HG02943 (cell line): ENCODE measurements around the gene CELF1.
"Not testable (repeated sequence)": the region's sequence is repeated elsewhere in the genome, so short reads cannot be mapped to it uniquely, and the experiment has no call there.

Experiments
- ATAC-seq: cut with Tn5 transposase; IDR thresholded peaks from one replicate; pipeline ENCODE4 v1.9.1; 2021; ENCODE audit warnings: mild to moderate bottlenecking, low read depth, moderate library complexity; ENCODE audit not compliant: unreplicated experiment

CELF1 gene

DNA sequence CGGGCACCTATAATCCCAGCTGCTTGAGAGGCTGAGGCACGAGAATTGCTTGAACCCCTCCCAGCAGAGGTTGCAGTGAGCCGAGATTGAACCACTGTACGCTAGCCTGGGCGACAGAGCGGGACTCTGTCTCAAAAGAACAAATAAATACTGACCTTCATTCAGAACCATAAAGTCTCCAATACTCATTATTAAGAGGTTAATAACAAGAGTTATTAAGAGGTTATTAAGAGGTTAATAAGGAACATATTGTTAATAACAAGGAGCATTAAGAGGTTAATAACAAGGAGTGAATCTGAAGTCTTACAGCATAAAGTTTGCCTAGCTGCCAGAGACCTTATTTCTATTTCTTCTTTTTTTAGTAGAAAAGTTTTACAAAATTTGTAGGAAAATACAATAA lies 7.6 kb downstream of the CELF1 start:
- ATAC-seq = no peak

DNA sequence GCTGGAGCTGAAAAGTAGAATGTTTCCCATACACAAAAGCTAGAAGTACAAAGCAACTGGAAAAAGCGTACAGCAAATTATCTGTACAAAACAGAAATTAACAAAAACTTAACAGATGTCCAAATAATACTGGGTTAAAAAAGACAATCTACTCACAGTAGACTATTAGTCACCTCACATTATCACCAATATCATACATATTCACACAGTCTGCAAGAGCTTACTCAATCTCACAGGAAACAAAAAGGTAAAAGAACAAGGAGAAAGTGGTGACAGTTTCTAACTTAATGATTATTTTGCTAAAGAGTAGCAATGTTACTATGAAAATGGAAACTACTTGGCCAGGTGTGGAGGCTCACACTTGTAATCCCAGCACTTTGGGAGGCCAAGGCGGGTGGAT lies 11.9 kb downstream of the CELF1 start:
- no peak for ATAC-seq

DNA sequence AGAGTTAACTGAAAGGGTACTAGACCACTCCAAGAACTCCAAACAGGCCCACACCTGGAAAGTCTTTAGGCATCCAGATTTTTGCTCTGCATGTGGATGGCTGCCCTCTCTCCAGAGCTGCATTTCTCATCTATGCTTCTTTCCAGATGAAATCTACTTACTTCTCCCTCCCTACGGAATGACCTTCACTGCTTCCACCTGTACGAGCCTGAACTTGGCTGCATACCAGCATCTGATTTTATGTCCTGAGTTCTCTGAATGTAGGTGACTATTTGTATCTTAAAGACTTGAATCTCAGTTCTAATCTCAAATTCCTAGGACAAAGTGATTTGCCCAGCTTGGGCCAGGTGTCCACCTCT lies 13.3 kb downstream of the CELF1 start:
- ATAC-seq = no peak

DNA sequence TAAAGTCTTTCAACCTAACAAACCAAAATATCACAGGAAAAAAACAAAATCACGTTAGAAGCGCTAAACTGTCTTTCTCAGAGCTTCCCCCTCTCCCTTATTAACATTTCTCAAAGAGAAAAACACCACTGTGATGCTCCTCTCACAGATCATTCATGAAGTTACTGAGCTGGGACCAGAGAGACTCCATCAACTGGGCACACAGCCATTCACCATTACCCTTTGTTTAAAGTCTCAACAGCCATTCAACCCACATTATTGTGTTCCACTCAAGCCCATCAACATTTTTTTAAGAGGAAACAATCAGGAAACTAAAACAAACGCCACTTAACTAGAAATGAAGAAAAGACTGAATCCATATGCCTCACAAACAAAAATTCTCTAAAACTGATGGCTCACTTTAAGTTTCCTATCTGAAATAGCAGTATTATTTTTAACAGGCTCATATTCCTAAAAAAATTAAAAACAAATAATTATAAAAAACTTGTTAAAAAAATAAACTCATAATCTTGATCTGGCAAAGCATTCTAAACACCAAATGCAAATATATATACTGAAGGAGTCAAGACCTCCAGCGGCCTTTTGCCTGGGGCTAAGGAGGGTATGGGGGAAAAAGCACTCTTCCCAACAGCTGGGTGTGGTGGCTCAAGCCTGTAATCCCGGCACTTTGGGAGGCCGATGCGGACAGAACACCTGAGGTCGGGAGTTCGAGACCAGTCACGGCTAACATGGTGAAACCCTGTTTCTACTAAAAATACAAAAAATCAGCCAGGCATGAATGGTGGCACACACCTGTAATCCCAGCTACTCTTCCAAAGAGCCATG lies 14.0 kb downstream of the CELF1 start:
- ATAC-seq = no peak

DNA sequence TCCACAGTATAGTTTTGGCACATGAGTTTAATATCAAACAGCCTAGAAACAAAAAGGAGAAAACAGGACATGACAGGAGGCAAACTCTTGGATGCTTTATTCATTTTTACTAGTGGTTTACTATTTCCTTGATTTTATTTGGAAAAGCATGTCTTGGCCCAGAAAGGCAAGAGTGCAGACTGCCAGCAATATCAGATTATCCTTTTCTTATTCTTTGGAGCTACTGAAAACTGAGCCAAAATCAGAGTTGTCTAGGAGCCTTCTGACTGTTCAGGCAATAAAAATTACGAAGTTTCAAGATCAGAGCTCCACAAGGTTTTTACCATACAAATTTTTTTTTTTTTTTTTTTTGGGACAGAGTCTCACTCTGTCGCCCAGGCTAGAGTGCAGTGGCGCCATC lies 16.0 kb downstream of the CELF1 start:
- ATAC-seq = no peak

DNA sequence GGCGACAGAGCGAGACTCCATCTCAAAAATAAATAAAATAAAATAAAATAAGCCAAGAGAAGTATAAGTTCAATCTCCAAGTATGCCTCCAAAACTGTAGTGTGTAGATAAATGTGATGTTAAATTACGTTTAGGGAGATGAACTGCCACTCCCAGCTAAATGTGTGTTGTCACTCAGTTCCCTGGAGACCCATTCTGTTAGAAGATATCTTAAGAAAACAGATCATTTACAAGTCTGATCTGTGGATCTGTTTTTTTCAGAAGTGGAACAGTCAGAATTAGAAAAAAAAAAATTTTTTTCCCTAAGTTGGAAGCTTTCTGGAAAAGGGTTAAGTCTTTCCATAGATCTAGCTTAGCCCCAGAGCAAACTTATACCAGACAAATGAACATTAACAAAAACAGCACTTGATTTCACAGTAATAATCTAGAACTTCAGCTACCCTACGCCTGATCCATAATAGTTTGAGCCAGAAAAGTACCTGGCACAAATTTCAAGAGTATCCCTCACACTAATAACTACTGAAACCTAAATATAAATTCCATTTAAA lies 18.2 kb downstream of the CELF1 start:
- no peak for ATAC-seq

DNA sequence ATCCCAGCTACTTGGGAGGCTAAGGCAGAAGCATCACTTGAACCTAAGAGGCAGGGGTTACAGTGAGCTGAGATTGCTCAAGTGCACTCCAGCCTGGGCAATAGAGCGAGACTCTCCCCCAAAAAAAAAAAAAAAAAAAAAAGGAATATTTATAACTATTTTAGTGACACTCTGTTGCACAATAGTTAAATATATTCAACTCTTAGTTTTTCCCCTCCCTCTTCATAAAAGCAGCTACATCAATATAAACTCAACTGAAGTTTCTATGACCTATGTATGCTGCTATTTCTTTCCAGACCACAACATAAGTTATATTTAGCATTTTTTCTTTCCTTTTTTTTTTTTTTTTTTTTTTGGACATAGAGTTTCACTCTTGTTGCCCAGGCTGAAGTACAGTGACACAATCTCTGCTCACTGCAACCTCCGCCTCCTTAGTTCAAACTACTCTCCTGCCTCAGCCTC lies 19.2 kb downstream of the CELF1 start:
- ATAC-seq = no peak

DNA sequence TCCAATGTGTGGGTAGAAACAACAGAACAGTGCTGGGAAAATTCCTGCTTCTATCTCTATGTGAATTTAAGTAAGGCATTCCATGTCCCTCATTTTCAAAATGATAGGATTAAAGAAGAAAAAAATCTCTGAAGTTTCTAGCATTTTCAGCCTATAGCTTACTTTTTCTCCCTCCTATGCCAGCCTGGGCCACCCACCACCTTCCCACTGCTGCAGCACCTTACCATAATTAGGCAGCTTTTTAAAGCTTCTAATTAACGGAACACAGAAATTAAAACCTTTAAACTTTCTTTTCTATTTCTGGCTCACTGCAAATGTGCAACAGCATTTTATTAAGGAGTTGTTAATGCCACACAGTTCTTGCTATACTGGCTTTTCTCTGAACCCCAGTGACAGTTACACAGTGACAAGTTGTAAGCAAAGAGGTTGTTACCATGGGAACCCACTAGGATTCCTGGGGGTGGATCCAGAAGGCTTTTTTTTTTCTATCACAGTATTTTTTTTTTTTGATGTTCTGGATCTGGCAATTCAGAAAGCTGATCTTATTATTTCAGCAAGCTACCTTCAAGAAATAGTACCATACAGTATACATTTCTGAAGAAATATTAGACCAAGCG lies 20.2 kb downstream of the CELF1 start:
- ATAC-seq = no peak

DNA sequence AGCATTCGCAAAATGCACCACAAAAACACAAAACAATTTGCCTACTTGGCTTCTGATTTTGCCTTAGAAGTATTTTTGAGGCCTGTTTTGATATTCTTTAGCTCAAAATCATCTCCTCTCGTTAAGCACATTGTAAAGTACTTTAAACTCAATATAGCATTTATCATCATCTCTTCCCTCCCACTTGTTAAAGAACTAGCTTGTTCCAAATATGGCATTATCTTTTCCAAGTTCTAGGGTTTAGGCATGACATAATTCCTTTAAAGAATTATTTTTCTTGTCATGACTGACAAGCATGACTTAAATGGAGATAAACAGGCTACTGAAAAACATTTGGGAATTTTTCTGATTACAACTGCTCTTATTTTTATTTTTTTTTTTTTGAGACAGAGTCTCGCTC lies 21.3 kb downstream of the CELF1 start:
- no peak for ATAC-seq

DNA sequence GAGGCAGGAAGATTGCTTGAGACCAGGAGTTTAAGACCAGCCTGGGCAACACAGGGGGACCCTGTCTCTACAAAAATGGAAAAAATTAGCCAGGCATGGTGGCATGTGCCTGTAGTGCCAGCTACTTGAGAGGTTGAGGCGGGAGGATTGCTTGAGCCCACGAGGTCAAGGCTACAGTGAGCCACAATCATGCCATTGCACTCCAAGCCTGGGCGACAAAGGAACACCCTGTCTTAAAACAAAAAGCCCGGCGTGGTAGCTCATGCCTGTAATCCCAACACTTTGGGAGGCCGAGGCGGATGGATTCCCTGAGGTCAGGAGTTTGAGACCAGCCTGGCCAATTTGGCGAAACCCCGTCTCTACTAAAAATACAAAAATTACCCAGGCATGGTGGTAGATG lies 22.2 kb downstream of the CELF1 start:
- not testable (repeated sequence) for ATAC-seq

DNA sequence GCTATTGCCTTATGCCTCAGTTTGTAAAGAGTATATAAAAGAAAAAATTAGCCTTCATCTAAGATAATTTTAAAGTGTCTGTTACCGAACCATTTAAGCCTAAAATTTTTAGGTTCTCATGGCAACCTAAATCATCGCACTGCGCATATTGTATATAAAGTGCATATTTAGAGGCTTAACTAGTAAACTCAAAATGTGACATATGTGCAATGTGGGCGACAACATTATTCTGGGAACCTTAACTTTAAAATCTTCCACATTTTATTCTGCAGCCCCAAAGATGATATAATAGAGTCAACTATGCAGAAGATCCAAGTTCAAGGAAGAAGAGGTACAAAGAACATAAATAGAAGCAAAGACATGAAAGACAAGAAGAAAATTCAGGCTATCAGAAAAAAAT lies 23.0 kb downstream of the CELF1 start:
- no peak for ATAC-seq

DNA sequence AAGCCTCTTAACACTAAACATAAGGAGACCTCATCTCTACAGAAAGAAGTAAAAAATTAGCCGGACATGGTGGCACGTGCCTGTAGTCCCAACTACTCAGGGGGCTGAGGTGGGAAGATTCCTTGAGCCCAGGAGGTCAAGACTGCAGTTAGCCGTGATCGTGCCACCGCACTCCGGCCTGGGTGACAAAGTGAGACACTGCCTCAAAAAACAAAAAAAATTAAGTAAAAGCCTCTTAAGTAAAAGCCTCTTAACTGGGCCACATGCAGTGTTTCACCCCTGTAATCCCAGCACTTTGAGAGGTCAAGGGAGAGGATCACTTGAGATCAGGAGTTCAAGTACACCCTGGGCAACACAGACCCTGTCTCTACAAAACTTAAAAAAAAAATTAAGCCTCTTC lies 25.7 kb downstream of the CELF1 start:
- no peak for ATAC-seq

DNA sequence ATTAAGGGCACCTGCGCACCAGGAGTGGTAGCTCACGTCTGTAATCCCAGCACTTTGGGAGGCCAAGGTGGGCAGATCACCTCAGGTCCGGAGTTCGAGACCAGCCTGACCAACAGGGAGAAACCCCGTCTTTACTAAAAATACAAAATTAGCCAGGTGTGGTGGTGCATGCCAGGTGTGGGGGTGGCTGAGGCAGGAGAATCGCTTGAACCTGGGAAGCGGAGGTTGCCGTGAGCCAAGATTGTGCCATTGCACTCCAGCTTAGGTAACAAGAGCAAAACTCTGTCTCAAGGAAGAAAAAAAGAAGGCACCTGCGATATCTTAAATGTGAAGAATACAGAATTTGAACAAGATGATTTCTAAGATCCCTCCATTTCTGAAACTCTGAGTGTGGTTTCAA lies 26.9 kb downstream of the CELF1 start:
- ATAC-seq = not testable (repeated sequence)

DNA sequence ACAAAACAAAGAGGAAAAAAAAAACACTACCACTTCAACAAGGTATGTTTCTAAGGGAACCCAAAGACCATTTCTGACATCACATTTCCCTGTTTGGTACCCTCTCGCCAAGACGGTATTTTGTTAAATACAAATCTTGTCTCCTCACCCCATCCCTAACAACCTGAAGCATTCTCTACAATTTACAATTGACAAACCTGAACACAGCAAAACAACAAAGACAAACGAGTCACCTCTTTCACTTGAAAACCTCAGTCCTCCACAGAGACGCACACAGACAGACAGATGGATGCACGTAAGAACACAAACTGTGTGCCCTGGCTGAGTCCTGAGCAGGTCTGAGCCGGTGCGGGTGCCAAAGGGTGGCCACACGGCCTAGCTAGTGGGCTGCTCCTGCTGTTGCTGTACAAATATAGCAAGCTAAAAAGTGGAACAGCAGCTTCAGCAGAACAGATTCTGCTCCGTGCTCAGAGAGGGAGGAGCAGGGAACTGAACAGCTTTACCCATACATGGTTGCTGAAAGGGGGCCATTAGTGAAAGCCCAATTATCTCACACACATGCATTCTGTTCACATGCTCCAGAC lies 28.5 kb downstream of the CELF1 start:
- ATAC-seq = no peak

DNA sequence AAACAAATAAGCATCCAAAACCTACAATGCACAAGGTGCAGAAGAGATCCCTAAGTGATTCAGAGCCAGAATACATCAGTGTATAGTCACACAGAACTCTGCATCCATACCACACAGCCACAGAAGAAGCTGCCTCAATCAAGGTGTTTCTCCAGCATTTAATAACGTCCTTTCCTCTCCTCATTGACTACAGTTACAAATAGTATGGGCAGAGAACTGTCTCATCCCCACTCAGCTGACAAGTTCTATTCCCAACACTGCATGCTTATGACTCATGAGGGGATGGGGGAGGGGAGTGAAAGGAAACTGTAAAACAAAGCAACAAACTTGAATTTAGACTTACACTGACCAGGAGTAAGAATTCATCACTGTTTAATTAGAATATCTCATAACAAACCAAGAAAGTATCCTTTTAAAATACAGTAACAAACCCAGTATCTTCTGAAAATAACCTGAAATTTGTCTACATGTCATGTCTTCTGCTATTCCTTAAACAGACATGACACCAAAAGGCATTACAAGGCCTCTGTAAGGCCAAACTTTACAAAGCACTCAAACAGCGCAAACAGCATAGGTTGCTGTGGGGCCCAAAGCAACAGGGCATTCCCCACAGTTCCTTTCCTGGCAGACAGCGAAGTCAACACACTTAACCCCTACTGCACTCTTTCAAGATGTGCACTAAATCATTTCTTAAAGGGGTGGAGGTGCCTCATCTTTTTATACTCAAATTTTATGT lies 29.3 kb downstream of the CELF1 start:
- no peak for ATAC-seq

DNA sequence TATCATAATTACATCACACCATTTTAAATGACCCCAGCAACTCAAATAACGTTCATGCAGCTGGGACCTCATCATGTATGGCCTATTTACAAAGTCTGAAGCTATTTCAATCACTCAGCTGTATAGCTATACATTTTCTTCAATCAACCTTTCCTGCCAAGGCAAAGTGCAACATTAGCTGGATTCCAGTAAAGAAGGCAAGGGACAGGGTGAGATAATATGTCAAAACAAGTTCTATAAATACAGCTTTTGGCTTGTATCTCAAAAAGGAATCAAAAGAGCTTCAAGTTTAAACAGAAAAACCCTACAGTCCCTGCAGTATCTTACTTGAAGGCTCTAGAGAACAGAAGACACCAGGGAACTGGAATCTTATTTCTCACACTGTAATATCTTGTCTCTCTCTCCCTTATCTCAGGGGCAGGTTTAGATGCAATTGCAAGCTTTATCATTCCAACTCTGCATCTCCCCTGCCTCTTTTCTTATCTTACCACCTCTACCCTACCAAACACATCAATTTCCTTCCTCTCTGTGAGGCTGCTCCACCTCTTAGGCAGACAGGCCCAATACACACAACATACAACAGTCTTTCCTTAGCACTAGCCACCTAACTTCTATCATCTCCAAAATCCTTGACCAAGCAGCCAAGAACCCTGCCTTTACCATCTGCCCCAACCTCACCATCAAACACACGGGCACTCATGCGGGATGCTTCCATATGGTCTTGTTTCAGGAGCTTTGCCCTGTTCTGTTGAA lies 34.5 kb downstream of the CELF1 start:
- no peak for ATAC-seq

DNA sequence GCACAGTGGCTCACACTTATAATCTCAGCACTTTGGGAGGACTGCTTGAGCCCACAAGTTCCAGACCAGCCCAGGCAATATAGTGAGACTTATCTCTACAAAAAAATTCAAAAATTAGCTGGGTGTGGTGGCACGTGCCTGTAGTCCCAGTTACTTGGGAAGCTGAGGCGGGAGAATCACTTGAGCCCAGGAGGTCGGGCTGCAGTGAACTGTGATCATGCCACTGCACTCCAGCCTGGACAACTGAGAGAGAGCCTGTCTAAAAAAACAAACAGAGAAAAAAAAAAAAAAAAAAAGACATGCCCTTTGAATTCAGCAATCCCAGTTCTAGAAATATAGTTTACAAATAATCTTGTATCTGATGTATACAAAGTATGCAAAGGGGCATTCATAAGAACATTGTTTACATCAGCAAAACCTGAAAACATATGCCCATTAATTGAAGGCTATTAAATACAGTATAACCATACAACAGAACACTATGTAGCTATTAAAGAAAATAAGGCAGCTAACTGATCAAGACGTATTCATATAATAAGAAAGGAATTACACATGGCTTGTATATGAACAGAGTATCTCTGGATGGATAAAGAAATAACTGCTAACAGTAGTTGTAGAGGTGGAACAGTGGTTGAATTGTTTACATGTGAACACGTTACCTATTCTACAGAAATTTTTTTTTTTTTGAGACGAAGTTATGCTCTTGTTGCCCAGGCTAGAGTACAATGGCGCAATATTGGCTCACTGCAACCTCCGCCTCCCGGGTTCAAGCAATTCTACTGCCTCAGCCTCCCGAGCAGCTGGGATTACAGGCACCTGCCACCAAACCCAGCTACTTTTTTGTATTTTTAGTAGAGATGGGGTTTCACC lies 35.7 kb downstream of the CELF1 start:
- no peak for ATAC-seq

DNA sequence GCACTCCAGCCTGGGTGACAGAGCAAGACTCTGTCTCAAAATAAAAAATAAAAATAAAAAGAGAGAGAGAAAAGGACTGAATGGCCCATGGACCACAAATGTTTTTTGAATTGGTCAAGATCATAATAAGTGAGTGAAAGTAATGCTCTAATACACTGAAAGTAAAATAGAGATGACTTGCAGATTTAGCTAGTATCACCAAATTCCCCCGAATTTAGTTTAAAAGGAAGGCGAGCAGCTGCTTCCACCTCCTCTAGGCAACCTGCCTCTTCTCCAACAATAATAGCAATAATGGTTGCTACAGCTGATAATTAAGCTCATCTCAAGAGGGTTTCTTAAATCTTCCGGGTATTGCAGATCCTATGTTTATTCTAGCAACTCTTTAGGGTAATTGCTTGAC lies 36.8 kb downstream of the CELF1 start:
- no peak for ATAC-seq
